Endothelial cell of umbilical vein (primary cell): ENCODE measurements around the gene RGPD8. TPM values are rescaled to one million over a fixed set of nuclear protein-coding genes. Genes with fewer than 3 reads are reported as not detected.
A peak's percentile ranks its signal among the peaks of the same experiment; 100 is the strongest.

Experiments
- BruUV-seq: library from RNA; stranded (reverse); fragments of 400-500 nt; replicated peaks from 2 replicates; lab custom pipeline; 2021; lab: Mats Ljungman, UMichigan
- CTCF ChIA-PET: fragments of 300-600, 350-600 bp; sonication (Branson Sonifier 250); formaldehyde crosslinking; loops from one replicate; lab custom pipeline; 2021; ENCODE audit warnings: antibody characterized with exemption, inconsistent platforms; lab: Charles Lee
- POLR2A ChIA-PET: fragments of 300-600, 350-600 bp; sonication (Branson Sonifier 250); formaldehyde crosslinking; loops from one replicate; lab custom pipeline; 2021; ENCODE audit warnings: antibody characterized with exemption, inconsistent platforms; lab: Charles Lee
- DNase-seq: peaks from one replicate; pipeline ENCODE4 v3.0.0-alpha.2; 2011; ENCODE audit warnings: low read depth, low spot score
- FAIRE-seq: peaks from 2 replicates; lab custom pipeline; 2011; peaks lifted over from hg19 to GRCh38; lab: Jason Lieb, UNC
- H2AFZ ChIP-seq: 2 replicates; pipeline ENCODE4 v1.6.0; 2012; ENCODE audit warnings: low read depth, low read length, control low read depth, inconsistent platforms
- H3K27ac ChIP-seq: 2 replicates; pipeline ENCODE4 v1.5.1; 2011; ENCODE audit warnings: low read depth, mild to moderate bottlenecking, control low read depth, low read length, moderate library complexity; ENCODE audit not compliant: insufficient read depth
- H3K27me3 ChIP-seq, 2 experiments: 2 replicates each; pipeline versions ENCODE4 v1.6.0 to v1.6.1; 2011; ENCODE audit warnings: low read length in 2 of 2, mixed read lengths in 1 of 2; ENCODE audit not compliant: control insufficient read depth in 2 of 2, insufficient read depth in 2 of 2
- H3K36me3 ChIP-seq, 2 experiments: 2 replicates in 1 of 2; 3 replicates in 1 of 2; pipeline ENCODE4 v1.5.1; 2011; ENCODE audit warnings: low read length in 2 of 2, mild to moderate bottlenecking in 1 of 2, moderate library complexity in 1 of 2; ENCODE audit not compliant: control insufficient read depth in 2 of 2, insufficient read depth in 2 of 2; ENCODE audit errors: extremely low read depth in 1 of 2
- H3K4me1 ChIP-seq: 3 replicates; pipeline ENCODE4 v1.5.1; 2011; ENCODE audit warnings: mild to moderate bottlenecking, low read length; ENCODE audit not compliant: control insufficient read depth, insufficient read depth; ENCODE audit errors: extremely low read depth
- H3K4me2 ChIP-seq: 2 replicates; pipeline ENCODE4 v1.6.1; 2011; ENCODE audit warnings: low read length, control low read depth, mixed read lengths; ENCODE audit not compliant: insufficient read depth
- H3K4me3 ChIP-seq, 3 experiments: fragments of 200-600 bp in 1 of 3; sonication (generic), shearing (Covaris generic) in 1 of 3; replicated peaks in 1 of 3; 2 replicates each; pipeline ENCODE4 v1.5.1; 2011 to 2016; ENCODE audit warnings: control low read depth in 3 of 3, low read length in 3 of 3, mild to moderate bottlenecking in 2 of 3, inconsistent platforms in 1 of 3, low read depth in 1 of 3, moderate library complexity in 1 of 3; ENCODE audit not compliant: insufficient read depth in 1 of 3
- H3K79me2 ChIP-seq: 2 replicates; pipeline ENCODE4 v1.6.0; 2012; ENCODE audit warnings: low read length, inconsistent platforms; ENCODE audit not compliant: control insufficient read depth, insufficient read depth
- H3K9ac ChIP-seq: replicated peaks from 2 replicates; pipeline ENCODE3; 2011; ENCODE audit warnings: low read length, control low read depth; ENCODE audit not compliant: insufficient read depth; ENCODE audit errors: extremely low read depth
- H3K9me1 ChIP-seq: replicated peaks from 3 replicates; pipeline ENCODE4 v1.6.0; 2011; ENCODE audit warnings: mild to moderate bottlenecking, low read length; ENCODE audit not compliant: control insufficient read depth, insufficient read depth; ENCODE audit errors: extremely low read depth
- H3K9me3 ChIP-seq: replicated peaks from 2 replicates; pipeline ENCODE4 v1.5.1; 2012; ENCODE audit warnings: low read length, inconsistent platforms; ENCODE audit not compliant: control insufficient read depth, insufficient read depth
- H4K20me1 ChIP-seq: replicated peaks from 2 replicates; pipeline ENCODE3; 2011; ENCODE audit warnings: mild to moderate bottlenecking, low read length; ENCODE audit not compliant: control insufficient read depth, insufficient read depth; ENCODE audit errors: extremely low read depth
- EZH2 ChIP-seq: IDR thresholded peaks from 2 replicates; pipeline ENCODE4 v1.6.1; 2012; ENCODE audit warnings: borderline replicate concordance, low read depth, mild to moderate bottlenecking, moderate library complexity, low read length, inconsistent platforms; ENCODE audit not compliant: severe bottlenecking
- GATA2 ChIP-seq: IDR thresholded peaks from 2 replicates; pipeline ENCODE4 v1.7.0; 2011; ENCODE audit warnings: low read depth, mild to moderate bottlenecking, moderate library complexity, mixed read lengths, low read length; ENCODE audit not compliant: insufficient read length, insufficient read depth
- JUN ChIP-seq: IDR thresholded peaks from 2 replicates; pipeline ENCODE4 v1.6.1; 2011; ENCODE audit warnings: borderline replicate concordance, low read depth; ENCODE audit not compliant: insufficient read length, insufficient read depth
- MYC ChIP-seq: IDR thresholded peaks from one replicate; pipeline ENCODE4 v1.6.1; 2011; ENCODE audit warnings: mild to moderate bottlenecking, low read depth, low read length
- POLR2A ChIP-seq: IDR thresholded peaks from 2 replicates; pipeline ENCODE4 v1.6.1; 2012; ENCODE audit warnings: low read depth, mild to moderate bottlenecking, control low read depth, low read length
- POLR2AphosphoS5 ChIP-seq: IDR thresholded peaks from 2 replicates; pipeline ENCODE4 v1.6.1; 2012; ENCODE audit warnings: low read depth, mild to moderate bottlenecking, control low read depth, low read length, moderate library complexity; ENCODE audit not compliant: insufficient read depth
- dilution Hi-C: fragments of 300-500 bp; cut with MboI; formaldehyde crosslinking; loops from one replicate; pipeline ENCODE4 v1.15.0; 2019; ENCODE audit warnings: low sequenced_read_pairs; ENCODE audit not compliant: extremely low pct_ligation_motif_present
- intact Hi-C: fragments of 100-400 bp; cut with micrococcal nuclease; formaldehyde crosslinking; loops from one replicate; pipeline ENCODE4 v1.10.0; 2022
- polyA plus RNA-seq, 4 experiments: library from polyadenylated mRNA; depleted of rRNA in 3 of 4; stranded (reverse) in 3 of 4; unstranded in 1 of 4; fragments of >200 nt; gene quantifications; 2 replicates each; pipeline versions ENCODE4 v1.2.1 to v1.2.3, GENCODE V29; 2011 to 2012; ENCODE audit warnings: missing spikeins in 1 of 4
- total RNA-seq: library from RNA; stranded (reverse); gene quantifications from 2 replicates; pipeline ENCODE4 v1.2.3, GENCODE V29; 2021
- TF ChIP-seq, protein P1 (sequence below): IDR thresholded peaks from 2 replicates; pipeline ENCODE4 v1.6.1; 2011; ENCODE audit not compliant: insufficient read depth, insufficient read length

The RGPD8 gene
- total and polyA plus RNA-seq, 2 donors (not counting 3 experiments of a cell fraction or from before 2014, with no cell fraction given): 0.98 to 10.8 TPM

DNA sequence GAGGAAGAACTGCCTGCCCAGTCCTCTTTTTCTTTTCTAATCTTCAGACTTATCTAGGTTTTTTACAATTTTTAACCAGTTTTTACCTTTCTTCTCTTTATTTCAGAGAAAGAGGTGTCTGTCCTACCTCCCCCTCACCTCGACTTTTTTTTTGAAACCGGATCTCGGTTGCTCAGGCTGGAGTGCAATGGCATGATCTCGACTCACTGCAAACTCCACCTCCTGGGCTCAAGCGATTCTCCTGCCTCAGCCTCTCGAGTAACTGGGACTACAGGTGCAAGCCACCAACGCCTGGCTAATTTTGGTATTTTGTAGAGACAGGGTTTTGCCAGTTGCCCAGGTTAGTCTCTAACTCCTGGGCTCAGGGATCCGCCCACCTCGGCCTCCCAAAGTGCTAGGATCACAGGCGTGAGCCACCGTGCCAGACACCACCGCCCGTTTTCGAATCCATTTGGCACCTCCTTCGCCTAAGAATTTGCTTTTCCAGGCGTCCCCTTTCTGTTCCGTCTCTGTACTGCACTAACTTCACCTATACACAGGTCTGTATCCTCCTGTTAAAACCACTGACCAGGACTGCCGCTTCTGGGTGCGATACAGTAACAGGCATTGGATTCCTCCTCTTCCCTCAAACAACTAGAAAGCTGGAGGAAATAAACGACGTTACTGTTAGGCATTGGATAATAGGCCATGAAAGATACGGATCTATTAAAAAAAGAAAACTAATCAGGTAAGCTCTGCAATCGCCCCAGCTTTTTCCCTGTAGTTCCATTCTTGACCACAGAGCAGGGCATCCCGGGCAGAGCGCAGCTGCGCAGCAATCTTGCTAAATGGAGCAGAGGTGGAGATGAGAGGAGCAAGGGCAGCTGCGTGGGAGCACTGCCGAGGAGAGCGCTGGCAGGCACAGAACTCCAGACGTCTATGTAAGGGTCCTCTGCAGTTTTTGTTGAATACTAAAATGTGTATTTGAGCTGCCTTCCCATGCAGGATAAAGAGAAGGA is 88.1 kb downstream of the RGPD8 start:
- Histone ChIP-seq H3K4me2 (no peak overlapping the region), H3K9me3 (no peaks in the 10 kb centered on the region), H3K9ac (no peak overlapping the region), H3K4me3 (no peak overlapping the region), H3K27me3 (no peaks in the 10 kb centered on the region), H3K36me3 (no peaks in the 10 kb centered on the region), H4K20me1 (no peaks in the 10 kb centered on the region), H3K79me2 (no peaks in the 10 kb centered on the region), H3K27ac (no peak overlapping the region), H2AFZ (no peak overlapping the region), H3K4me1 (no peaks in the 10 kb centered on the region), H3K9me1 (no peaks in the 10 kb centered on the region)
- DNase-seq (no peak), FAIRE-seq (no peak)
- CTCF ChIA-PET: interaction anchor here (0.6 kb wide), 1 partner anchor 50 kb away, joined by 3 read pairs; no protein-coding TSS in a partner anchor
- TF ChIP-seq, protein P1, sequence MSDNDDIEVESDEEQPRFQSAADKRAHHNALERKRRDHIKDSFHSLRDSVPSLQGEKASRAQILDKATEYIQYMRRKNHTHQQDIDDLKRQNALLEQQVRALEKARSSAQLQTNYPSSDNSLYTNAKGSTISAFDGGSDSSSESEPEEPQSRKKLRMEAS: no peak
- POLR2A ChIA-PET: no interaction called here
- BruUV-seq: no TSS peak
- dilution Hi-C loops (no loop called here), intact Hi-C loops (loop anchor here (5.0 kb wide), 1 partner anchor 143 kb away; no protein-coding TSS in a partner anchor)

DNA sequence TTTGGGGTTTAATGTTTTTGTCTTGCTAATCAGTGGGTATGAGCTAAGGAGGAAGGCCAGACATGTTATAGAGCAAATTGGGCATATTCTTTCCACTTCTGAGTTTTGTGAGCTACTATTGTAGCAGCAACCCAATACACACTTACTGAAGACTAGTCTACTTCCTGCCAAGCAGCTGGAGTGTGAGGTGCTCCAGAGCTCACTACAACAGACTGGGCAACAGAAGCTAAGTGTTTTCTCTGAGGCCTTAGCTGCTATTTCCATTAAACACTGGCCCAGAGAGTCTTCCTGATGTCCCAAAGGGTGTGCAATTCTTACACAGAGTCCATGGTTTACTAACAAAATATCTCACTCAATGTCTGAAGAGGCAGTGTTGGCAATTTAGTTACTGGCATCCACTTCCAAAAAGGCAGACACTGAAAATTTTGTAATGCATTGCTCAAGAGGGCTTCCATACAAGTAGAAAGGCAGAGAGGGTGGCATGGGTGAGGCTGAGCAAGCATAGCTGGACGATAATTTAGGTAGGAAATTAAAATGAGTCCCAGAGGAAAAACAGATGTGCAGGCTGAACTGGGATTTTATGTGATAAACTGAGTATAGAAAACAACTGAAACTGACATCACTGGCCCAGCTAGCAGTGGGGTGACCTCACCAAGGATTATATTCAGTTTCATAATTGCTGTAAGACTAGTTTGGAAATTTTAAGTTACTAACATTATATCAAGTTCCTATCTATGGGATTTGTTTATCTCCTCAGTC is 89.4 kb downstream of the RGPD8 start:
- Histone ChIP-seq H3K9ac (no peak overlapping the region), H3K36me3 (no peaks in the 10 kb centered on the region), H3K27me3 (no peaks in the 10 kb centered on the region), H3K79me2 (no peaks in the 10 kb centered on the region), H2AFZ (no peak overlapping the region), H3K4me1 (no peaks in the 10 kb centered on the region), H4K20me1 (no peaks in the 10 kb centered on the region), H3K4me3 (no peak overlapping the region), H3K4me2 (no peak overlapping the region), H3K27ac (no peak overlapping the region), H3K9me3 (no peaks in the 10 kb centered on the region), H3K9me1 (no peaks in the 10 kb centered on the region)
- TF ChIP-seq GATA2: no peak
- no peak for TF ChIP-seq EZH2
- TF ChIP-seq MYC: no peak
- no peak for TF ChIP-seq POLR2AphosphoS5
- TF ChIP-seq POLR2A: no peak
- TF ChIP-seq JUN: no peak
- dilution Hi-C loops (no loop called here), intact Hi-C loops (no loop called here)
- no TSS peak for BruUV-seq
- FAIRE-seq (peak; percentile 58), DNase-seq (no peak)
- CTCF ChIA-PET: interaction anchor here (0.7 to 1.3 kb wide), 3 partner anchors 9 to 23 kb away, joined by 3 to 4 read pairs (median 3); no protein-coding TSS in a partner anchor
- POLR2A ChIA-PET: no interaction called here
